NCI-H1694 (cell line): Measurements from ENCODE around the gene ZFHX2.
"Not testable (repeated sequence)": the region's sequence is repeated elsewhere in the genome, so short reads cannot be mapped to it uniquely, and the experiment has no call there.

ENCODE experiments used
- DNase-seq: peaks from one replicate; lab custom pipeline; 2025; lab: John Stamatoyannopoulos, UW

ZFHX2 gene

GRCh38 chr14:23551266-23552028 lies at the start of gene ZFHX2:
Gene ZFHX2, minus strand, starts transcription at chr14:23551765. Its CDS starts 16,440 bp downstream, at chr14:23535325.
- peak; percentile 71 for DNase-seq

GRCh38 chr14:23600806-23601205 lies 49.2 kb upstream of the ZFHX2 start:
- no peak for DNase-seq

- no peak for DNase-seq
Measured at GRCh38 chr14:23600322-23600707, 48.8 kb upstream of the ZFHX2 start.

- DNase-seq, result not testable (repeated sequence)
Measured at GRCh38 chr14:23594191-23594590, 42.6 kb upstream of the ZFHX2 start.

GRCh38 chr14:23590198-23590597 lies 38.6 kb upstream of the ZFHX2 start:
- DNase-seq, result no peak

GRCh38 chr14:23589606-23590005 lies 38.0 kb upstream of the ZFHX2 start:
- DNase-seq, result no peak

GRCh38 chr14:23588884-23589598 lies 37.5 kb upstream of the ZFHX2 start:
- DNase-seq, result peak; percentile 90

- DNase-seq, result not testable (repeated sequence)
Measured at GRCh38 chr14:23584527-23585203, 33.1 kb upstream of the ZFHX2 start.

GRCh38 chr14:23583761-23584526 lies 32.4 kb upstream of the ZFHX2 start:
- DNase-seq, result not testable (repeated sequence)

GRCh38 chr14:23582906-23583760 lies 31.6 kb upstream of the ZFHX2 start:
- no peak for DNase-seq

GRCh38 chr14:23580948-23581281 lies 29.4 kb upstream of the ZFHX2 start:
- DNase-seq, result no peak

- no peak for DNase-seq
Measured at GRCh38 chr14:23580152-23580926, 28.8 kb upstream of the ZFHX2 start.

- DNase-seq, result no peak
Measured at GRCh38 chr14:23579739-23580138, 28.2 kb upstream of the ZFHX2 start.

- DNase-seq, result no peak
Measured at GRCh38 chr14:23579311-23579630, 27.7 kb upstream of the ZFHX2 start.

- peak; percentile 19 for DNase-seq
Measured at GRCh38 chr14:23578560-23579310, 27.2 kb upstream of the ZFHX2 start, which contains the start of gene JPH4. Gene JPH4, minus strand, starts transcription at chr14:23578790. Its CDS starts 1,337 bp downstream, at chr14:23577453.

- DNase-seq, result no peak
Measured at GRCh38 chr14:23577710-23578392, 26.3 kb upstream of the ZFHX2 start.

- no peak for DNase-seq
Measured at GRCh38 chr14:23577004-23577681, 25.6 kb upstream of the ZFHX2 start.

GRCh38 chr14:23573384-23574015 lies 21.9 kb upstream of the ZFHX2 start:
- DNase-seq, result no peak
